ENCODE measurements around the gene KSR2. TPM values are rescaled to one million over a fixed set of nuclear protein-coding genes. Genes with fewer than 3 reads are reported as not detected.

KSR2 gene
- total RNA-seq, 1 donor from 2014 or later, result 0.47 TPM

DNA sequence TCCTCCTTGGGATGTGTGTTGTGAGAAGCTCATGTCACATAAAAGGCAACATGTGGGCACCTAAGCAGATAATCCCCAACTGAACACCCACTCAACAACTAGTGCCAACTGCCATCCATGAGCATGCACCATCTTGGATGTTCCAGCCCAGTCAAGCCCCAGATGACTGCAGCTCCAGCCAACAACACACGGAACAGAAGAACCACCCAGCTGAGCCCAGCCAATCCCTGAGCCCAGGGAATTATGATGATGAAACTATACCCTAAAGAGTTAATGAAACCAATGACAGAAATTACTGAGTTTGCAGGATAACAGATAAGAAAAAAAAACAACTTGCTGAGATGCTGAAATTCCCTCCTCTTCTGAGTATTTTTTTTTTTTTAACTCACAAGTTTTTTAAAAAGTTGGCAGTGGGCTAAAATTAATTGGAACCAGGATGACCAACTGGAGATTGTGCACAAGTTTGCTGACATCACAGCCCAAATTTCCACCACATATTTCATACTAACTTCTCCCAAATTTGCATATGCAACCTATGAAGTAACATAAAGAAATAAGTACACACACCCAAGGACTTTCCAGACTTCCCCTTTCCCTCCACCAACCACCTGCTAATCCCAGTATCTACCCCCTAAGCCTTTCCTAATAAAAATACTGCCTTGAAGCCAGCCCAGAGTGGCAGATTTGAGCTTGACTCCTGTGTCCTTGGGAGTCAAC lies 124.5 kb downstream of the KSR2 start:
- H3K36me3 Mint-ChIP-seq (ENCODE audit: unreplicated experiment), result peaks cover 6% of the 10 kb centered on the region
- TF ChIP-seq, protein P1, sequence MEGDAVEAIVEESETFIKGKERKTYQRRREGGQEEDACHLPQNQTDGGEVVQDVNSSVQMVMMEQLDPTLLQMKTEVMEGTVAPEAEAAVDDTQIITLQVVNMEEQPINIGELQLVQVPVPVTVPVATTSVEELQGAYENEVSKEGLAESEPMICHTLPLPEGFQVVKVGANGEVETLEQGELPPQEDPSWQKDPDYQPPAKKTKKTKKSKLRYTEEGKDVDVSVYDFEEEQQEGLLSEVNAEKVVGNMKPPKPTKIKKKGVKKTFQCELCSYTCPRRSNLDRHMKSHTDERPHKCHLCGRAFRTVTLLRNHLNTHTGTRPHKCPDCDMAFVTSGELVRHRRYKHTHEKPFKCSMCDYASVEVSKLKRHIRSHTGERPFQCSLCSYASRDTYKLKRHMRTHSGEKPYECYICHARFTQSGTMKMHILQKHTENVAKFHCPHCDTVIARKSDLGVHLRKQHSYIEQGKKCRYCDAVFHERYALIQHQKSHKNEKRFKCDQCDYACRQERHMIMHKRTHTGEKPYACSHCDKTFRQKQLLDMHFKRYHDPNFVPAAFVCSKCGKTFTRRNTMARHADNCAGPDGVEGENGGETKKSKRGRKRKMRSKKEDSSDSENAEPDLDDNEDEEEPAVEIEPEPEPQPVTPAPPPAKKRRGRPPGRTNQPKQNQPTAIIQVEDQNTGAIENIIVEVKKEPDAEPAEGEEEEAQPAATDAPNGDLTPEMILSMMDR (IDR thresholded peaks at IDR 0.05; ENCODE audit: partially characterized antibody, unreplicated experiment), result no peak
- H3K27ac Mint-ChIP-seq (ENCODE audit: unreplicated experiment), result no peak overlapping the region
- peaks cover 1% of the 10 kb centered on the region for H3K4me1 Mint-ChIP-seq (ENCODE audit: low read depth, unreplicated experiment)
- H3K27me3 Mint-ChIP-seq (ENCODE audit: unreplicated experiment), result peaks cover 10% of the 10 kb centered on the region
- H3K4me3 Mint-ChIP-seq (ENCODE audit: unreplicated experiment), result no peak overlapping the region
- DNase-seq, result no peak
- peaks cover 1% of the 10 kb centered on the region for H3K9me3 Mint-ChIP-seq (ENCODE audit: unreplicated experiment)

DNA sequence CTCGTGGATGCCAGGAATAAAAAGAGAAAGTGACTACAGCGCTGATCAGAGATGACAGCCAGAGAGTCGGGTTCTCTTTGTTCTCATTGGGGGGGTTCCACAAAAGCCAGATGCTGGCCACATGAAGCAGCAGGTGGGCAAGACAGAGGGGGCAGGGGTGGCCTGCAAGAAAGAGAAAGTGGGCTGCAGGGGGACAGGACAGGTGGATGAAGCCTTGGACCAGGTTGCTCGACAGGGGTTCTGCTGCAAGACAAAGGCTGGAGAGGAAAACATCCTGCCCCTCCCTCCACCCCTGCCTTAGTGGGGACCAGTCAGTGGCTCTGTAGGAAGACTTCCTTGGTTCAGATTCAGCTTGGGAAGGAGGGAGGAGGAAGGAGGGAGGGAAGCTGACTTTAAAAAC lies 126.2 kb downstream of the KSR2 start:
- Mint-ChIP-seq H3K9me3 (ENCODE audit: unreplicated experiment) (peaks cover 1% of the 10 kb centered on the region), H3K4me1 (ENCODE audit: low read depth, unreplicated experiment) (peaks cover 1% of the 10 kb centered on the region), H3K27me3 (ENCODE audit: unreplicated experiment) (peaks cover 9% of the 10 kb centered on the region), H3K27ac (ENCODE audit: unreplicated experiment) (no peak overlapping the region), H3K36me3 (ENCODE audit: unreplicated experiment) (peaks cover 6% of the 10 kb centered on the region), H3K4me3 (ENCODE audit: unreplicated experiment) (no peak overlapping the region)
- TF ChIP-seq, protein P1 (IDR thresholded peaks at IDR 0.05; ENCODE audit: partially characterized antibody, unreplicated experiment), result no peak
- no peak for DNase-seq

DNA sequence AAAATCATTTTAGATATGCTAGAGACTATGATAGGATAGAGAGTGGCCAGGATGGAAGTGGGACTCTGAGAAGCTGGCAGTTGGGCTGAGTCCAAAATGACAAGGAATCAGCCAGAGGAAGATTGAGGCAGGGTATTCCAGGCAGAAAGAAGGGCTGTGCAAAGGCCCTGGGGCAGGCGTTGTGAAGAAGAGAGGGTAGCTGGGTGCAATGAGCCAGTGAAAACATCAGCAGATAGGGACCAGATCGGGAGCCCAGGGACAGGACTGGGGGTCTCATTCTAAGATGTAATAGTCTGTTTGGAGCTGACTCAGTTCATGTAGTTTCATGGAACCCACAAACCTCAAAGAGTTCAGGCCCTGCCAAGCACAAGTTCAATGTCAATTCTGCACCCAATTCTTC lies 126.6 kb downstream of the KSR2 start:
- peaks cover 6% of the 10 kb centered on the region for H3K36me3 Mint-ChIP-seq (ENCODE audit: unreplicated experiment)
- peaks cover 1% of the 10 kb centered on the region for H3K9me3 Mint-ChIP-seq (ENCODE audit: unreplicated experiment)
- no peak overlapping the region for H3K27ac Mint-ChIP-seq (ENCODE audit: unreplicated experiment)
- H3K4me1 Mint-ChIP-seq (ENCODE audit: low read depth, unreplicated experiment), result peaks cover 1% of the 10 kb centered on the region
- H3K27me3 Mint-ChIP-seq (ENCODE audit: unreplicated experiment), result peaks cover 10% of the 10 kb centered on the region
- no peak overlapping the region for H3K4me3 Mint-ChIP-seq (ENCODE audit: unreplicated experiment)
- TF ChIP-seq, protein P1 (IDR thresholded peaks at IDR 0.05; ENCODE audit: partially characterized antibody, unreplicated experiment), result no peak
- DNase-seq, result no peak

DNA sequence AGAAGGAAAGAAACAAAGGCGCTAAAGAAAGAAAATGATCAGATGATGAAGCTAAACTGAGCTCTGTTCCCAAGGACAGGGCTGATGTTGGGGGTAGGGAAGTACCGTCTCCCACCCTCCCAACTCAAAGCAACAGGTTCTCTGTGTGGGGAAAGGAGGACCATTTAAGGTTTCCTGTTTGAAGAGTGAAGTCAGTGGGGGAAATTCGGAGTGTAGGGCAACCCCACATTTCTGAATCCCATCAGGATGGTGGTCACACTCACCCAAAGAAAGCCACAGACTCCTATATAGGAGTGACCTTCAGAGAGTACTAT lies 131.1 kb downstream of the KSR2 start:
- H3K27ac Mint-ChIP-seq (ENCODE audit: unreplicated experiment), result no peak overlapping the region
- H3K27me3 Mint-ChIP-seq (ENCODE audit: unreplicated experiment), result peaks cover 7% of the 10 kb centered on the region
- TF ChIP-seq, protein P1 (IDR thresholded peaks at IDR 0.05; ENCODE audit: partially characterized antibody, unreplicated experiment), result no peak

DNA sequence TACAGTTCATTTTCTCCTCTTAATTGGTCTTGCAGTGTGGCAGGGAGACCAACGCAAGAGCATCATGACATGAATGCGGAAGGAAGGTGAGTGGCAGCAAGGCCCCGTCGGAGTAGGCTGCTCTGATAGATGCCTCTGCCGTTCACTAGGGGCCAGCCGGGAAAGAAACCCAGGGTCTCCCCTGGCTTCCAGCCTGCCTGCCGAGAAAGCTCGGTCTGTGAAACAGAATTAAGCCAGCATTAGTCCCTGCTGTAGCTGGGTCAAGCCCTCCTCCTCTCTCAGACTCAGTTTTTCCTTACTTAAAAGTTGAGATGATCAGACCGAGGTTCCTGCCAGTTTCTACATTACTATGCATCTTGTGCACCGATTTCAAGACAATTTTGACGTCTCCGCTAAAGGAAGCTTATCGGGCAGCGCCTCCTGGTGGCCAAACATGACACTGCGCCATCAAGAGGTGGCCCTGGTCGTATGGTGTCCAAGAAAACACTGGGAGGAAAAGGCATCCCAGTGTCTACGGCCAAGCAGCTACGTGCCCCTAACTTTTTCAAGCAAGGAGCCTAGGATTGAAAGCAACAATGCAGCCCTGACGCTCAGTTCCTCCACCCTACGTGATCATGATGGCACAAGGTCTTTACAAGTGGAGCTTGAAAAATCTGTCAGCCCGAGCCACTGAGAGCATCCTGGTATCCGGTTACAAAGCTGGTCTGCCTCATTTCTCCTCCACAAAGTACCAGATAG lies 131.6 kb downstream of the KSR2 start:
- peaks cover 6% of the 10 kb centered on the region for H3K27me3 Mint-ChIP-seq (ENCODE audit: unreplicated experiment)
- H3K9me3 Mint-ChIP-seq (ENCODE audit: unreplicated experiment), result no peaks in the 10 kb centered on the region
- TF ChIP-seq, protein P1 (IDR thresholded peaks at IDR 0.05; ENCODE audit: partially characterized antibody, unreplicated experiment), result peak; percentile 98
- H3K4me3 Mint-ChIP-seq (ENCODE audit: unreplicated experiment), result no peak overlapping the region
- no peak overlapping the region for H3K27ac Mint-ChIP-seq (ENCODE audit: unreplicated experiment)
- H3K36me3 Mint-ChIP-seq (ENCODE audit: unreplicated experiment), result peaks cover 5% of the 10 kb centered on the region
- no peaks in the 10 kb centered on the region for H3K4me1 Mint-ChIP-seq (ENCODE audit: low read depth, unreplicated experiment)
- peak; percentile 92 for DNase-seq

More for the DNA sequence above, 131.1 kb downstream of the KSR2 start:
- H3K4me1 Mint-ChIP-seq (ENCODE audit: low read depth, unreplicated experiment), result no peaks in the 10 kb centered on the region
- no peak for DNase-seq
- no peaks in the 10 kb centered on the region for H3K9me3 Mint-ChIP-seq (ENCODE audit: unreplicated experiment)
- H3K4me3 Mint-ChIP-seq (ENCODE audit: unreplicated experiment), result no peak overlapping the region
- H3K36me3 Mint-ChIP-seq (ENCODE audit: unreplicated experiment), result peaks cover 6% of the 10 kb centered on the region
